Measurements from ENCODE around the gene ZNF846.

- TF ChIP-seq CTCF (IDR thresholded peaks at IDR 0.05) (no peak), EZH2 (IDR thresholded peaks at IDR 0.05) (no peak), EZH2phosphoT487 (IDR thresholded peaks at IDR 0.05) (no peak)
These were observed 20.5 kb upstream of the ZNF846 start for GRCh38 chr19:9789066-9789465.
